NCI-H345 (cell line): Measurements from ENCODE around the gene IRS1.

ENCODE experiments used
- DNase-seq: peaks from one replicate; lab custom pipeline; 2025; lab: John Stamatoyannopoulos, UW

Gene IRS1

DNA sequence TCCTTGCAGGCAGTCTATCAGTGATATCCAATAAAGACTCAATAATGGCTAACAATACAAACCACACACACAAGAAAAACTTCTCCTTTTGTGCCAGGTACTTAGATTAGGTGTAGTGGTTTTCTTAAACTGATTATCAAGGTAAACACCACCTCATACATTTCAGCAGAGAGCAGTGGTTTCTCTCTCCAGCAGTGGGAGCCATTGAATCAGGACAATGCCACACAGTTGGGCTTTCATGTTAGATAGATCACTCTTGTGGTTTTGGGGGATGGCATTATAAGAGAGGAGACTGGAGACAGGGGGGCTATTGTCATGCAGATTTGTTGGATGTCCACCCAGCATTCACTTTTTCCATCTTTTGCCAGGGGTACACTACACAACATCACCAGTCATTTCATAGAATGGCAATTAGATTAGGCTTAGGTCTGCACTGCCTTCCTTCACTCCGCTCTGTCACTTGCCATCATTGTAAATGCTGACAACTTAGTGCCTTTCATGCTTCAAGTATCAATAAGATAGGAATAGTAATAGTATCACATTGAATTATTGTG, 13.6 kb upstream of the IRS1 start:
- peak; percentile 8 for DNase-seq

DNA sequence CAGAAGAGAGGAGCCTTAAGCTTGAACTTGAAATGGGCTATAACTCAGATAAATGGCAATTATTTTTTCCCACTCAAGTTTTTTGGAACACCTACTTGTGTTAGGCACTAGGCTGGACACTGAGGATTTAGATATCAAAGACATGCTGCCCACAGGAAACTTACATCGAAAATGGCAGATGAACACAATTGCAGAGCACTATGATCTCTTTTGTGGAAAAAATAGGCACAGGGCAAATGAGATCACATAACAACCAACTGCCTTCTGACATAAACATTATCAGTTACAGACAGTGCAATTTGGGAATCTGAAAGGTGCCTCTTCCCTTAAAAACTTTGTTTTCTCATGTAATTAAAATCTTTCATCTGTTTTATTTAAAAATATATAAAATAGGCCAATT, 3.8 kb upstream of the IRS1 start:
- DNase-seq: no peak

DNA sequence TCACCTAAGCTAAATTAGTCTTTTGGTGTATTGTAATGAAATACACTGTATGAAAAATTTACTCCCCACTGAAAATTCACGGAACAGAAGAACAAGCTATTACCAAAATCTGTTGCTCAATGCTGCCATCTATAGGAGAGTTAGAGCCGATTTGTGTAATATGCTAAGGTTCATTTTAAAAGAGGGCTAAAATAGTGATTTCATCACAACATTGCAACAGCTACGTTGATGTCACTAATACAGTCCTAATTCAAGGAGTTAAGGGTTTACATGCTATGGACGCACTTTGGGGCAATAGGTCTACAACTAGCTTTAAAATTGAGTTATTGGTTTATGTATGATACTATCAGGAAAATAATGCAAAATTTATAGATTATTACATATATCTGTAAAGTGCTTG, 3.0 kb upstream of the IRS1 start:
- peak; percentile 81 for DNase-seq

DNA sequence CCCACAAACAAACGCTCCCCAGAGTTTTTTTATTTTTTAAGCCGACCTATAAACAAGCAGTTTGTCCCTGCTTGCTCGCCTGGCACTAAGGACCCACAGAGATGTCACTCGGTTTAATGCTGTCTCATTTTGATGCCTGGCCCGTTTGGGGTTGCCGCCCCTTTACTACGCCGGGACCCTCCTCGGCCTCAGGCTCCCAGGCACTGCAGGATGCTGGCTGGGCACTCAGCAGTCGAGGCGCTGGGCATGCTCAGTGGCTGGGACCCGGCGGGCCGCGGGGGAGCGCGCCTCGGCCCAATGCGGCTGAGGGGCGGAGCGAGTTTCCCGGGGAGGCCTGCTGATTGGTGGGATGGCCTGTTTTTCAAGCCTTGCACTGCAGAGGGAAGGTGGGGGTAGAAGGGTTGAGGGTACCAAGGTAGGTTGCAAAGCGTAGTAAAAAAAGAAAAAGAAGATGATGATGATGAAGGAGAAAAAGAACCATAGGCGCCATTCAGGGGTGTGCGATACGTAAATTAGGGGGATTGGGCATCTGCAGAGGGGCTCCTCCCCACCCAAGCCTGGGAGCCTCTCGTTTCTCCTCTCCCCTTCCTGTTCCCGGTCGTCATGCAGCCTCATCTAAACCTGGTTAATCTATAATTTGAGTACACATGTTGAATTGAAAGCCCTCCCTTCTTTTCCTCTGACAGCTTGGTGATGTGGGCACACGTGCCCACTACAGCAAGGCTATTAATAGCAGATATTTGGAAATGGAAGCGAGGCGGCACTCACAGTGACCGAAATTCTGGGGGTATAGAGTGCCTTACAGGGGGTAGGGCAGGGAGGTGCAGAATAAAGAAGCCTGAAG, 1.5 kb upstream of the IRS1 start:
- DNase-seq: peak; percentile 95

DNA sequence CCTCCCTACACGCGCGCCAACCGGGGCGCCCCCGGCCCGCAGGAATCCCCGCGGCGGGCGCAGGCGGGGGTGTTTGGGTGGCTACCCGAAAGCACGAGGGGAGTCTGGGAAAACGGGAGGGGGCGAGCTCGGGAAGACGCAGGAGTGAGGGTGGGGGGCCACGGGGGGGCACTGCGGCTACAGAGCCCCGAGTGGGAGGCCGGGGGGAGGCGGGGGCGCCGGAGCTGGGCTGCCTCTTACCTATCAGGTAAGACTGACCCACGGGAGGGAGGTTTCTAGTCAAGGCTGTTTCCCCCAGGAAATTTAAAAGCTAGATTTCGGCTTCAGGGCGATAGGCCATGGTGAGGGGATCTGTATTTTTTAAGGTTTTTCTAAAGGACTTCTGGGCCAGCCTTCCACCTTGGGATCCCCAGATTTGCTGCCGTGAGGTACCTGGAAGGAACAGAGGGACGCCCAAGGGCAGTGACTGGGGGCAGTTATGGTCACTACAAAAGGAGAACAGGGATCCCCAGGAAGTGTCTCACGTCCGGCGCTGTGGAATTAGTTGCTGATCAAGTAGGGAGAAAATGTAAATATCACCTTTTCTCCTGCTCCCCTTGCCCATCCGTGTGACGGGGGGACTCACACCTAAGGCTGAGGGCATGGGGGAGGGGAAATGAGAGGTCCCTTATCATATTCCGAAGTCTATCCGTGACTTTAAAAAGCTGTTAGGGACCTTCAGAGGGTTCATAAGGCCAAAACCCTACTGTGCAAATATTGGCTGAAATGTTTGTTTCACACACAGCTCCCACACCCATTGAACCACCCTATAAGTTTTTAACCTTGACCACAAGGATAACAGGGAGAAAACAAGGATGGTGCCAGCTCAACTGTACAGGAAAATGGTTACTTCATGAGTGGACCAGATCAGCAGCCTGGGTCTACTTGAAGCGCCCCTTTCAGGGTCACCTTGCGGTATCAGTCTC, 638 bp upstream of the IRS1 start:
- DNase-seq: peak; percentile 46

DNA sequence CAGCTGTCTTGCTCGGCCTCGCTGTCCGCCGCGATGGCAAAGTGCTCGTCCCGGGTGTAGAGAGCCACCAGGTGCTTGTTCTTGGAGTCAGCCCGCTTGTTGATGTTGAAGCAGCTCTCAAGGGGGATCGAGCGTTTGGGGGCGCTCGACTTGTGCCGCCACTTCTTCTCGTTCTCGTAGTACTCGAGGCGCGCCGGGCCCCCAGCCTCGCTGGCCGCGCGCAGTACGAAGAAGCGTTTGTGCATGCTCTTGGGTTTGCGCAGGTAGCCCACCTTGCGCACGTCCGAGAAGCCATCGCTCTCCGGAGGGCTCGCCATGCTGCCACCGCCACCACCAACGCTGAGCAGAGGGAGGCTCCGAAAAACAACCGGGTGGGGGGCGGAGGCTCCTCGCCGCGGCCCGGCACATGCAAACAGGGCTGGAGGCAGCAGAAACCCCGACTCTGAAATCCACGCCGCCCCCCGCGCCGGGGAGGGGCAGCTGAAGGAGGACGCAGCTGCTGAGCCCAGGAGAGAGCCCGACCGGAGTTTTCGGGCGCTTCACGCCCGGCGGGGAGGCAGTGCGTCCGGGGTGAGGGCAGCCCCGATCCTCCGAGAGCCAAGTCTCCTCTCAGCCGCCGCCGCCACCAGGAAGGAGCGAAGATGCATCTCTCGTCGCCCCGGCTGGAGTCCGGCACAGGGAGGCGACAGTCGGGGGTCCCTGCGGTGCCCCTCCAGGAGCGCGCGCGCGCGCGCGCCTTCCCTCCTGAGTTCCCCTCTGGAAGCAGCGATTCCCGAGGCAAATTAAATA, 1.0 kb downstream of the IRS1 start:
- DNase-seq: no peak

DNA sequence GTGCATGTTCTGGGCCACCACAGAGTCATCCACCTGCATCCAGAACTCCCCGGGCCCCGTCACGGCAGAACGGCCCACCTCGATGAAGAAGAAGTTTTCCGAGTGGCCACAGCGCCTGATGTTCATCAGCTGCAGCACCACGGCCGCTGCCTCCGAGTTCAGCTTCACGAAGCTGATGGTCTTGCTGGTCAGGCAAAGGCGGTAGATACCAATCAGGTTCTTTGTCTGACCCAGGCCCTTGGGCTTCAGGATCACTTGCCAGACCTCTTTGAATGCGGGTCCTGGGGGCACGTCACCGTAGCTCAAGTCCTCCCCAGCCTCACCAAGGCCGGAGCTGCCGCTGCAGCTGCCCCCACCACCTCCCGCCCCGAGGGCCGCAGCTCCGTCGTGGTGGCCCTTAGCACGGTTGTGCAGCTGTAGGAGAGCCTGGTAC, 1.6 kb downstream of the IRS1 start:
- DNase-seq: no peak

DNA sequence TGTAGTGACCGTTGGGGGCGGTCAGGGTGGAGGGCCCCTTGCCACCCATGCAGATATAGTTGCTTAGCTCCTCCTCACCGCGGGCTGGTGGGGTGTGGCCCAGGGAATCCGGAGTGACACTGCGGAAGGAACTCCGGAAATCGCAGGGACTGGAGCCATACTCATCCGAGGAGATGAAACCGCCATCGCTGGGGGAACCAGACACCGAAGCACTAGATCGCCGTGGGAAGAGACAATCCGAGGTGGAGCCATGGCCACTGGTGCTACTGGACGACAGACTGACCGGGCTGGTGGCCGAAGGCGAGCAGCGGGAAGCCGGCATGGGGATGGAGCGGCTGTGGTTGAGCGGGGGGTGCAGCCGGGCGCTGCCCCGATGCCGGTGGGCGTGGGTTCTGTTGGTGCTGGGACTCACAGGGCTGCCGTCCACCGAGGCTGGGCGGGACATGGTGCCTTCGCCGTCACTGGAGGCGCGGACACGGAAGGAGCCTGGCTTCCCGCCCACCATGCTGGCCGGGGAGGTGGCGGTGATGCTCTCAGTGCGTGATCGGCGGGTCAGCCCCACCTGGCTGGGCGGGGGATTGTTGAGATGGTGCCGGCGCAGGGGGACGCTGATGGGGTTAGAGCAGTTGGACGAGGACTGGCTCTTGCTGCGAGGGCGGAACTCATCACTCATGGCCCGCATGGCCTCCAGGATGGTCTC, 2.2 kb downstream of the IRS1 start:
- DNase-seq: no peak

DNA sequence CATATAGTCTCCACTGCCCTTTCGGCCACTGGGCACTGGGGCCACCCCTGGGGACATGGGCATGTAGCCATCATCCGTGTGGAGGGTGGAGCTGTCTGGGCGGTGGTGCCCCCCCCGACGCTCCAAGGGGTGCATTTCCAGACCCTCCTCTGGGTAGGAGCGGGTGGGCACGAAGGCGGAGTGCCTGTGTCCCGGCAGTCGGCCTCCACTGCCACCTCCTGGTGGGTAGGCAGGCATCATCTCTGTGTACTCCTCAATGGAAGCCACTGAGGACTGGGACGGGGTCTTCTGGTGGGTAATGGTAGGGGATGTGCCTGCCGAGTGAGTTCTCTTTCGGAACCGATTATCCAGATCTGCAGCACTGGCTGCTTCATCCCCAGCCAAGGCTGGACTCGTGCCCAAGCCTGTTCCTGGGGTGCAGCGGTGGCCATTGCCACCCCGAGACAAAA, 2.8 kb downstream of the IRS1 start:
- DNase-seq: no peak

DNA sequence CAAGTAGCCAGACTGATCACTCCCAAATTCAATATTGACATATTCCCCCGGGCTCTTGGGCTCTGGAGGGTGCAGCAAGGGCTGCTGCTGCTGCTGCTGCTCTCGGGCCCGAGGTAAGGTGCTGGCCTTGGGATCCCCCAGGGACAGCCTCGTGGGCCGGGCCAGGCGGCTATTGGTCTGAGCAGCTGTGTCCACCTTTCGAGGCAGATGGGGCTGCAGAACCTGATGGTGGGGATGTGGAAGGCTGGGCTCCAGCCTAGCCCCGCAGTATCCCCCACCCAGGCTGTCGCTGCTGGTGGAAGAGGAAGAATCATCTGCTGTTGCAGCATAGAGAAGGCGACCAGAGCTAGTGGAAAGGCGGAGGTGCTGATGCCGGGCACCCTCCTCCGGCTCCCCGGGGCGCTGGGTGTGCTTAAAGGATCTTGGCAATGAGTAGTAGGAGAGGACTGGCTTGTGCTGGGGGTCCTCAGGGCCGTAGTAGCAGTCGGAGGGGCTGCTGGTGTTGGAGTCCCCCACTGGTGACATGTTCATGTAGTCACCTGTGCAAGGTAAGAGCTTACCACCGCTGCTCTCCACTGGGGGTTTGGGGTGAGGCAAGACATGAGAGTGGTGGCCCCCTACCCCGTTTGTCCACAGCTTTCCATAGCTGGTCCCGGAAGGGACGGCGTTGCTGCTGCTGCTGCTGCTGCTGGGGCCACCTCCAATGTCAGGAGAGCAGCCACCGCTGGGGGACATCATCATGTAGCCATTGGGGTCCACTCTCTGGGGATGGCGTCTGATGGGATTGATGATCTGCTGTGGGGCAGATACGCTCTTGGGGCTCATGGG, 3.4 kb downstream of the IRS1 start:
- DNase-seq: no peak

DNA sequence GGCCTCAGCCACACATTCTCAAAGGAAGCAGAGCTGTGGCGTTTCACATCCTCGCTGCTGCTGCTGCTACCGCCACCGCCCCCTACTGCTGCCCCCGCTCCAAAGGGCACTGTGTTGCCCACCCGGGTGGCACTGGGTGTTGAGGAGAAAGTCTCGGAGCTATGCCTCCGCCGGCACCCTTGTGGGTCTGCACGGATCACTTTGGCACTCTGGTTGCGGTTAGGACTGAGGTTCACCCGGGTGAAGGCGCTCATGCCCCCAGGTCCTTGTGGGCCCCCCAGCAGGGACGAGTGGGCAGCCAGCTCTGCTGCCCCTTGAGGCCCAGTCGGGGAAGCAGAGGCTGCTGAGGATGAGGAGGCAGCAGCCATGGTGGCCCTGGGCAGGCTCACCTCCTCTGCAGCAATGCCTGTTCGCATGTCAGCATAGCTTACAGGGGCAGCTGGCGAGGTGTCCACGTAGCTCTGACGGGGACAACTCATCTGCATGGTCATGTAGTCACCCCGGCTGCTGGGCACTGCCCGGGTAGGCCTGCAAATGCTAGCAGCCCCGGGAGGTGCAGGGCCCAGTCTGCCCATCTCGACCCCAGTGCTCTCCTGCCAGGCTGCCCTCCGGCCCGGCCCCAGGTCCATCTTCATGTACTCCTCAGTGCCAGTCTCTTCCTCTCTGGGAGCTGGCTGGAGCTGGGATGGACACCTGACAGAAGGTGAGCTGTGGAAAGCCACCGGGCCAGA, 4.2 kb downstream of the IRS1 start:
- no peak for DNase-seq

DNA sequence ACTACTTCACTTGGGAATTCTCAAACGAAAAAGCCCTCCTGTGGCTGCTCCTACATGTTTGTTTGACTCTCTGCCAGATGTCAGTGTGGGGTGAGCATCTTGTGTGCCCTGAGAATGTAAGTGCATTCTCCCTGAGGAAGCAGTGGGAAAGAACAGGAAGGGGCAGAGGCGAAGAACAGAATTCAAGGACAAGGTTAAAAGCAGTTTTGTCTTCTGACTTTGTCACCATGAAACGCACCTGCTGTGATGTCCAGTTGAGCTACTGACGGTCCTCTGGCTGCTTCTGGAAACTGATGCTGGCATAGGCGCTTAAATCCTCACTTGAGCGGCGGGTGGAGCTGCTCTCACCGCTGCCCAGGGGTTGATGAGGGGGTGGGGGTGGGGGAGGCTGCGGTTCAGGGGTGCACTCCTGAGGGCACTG, 4.9 kb downstream of the IRS1 start:
- DNase-seq: peak; percentile 25

DNA sequence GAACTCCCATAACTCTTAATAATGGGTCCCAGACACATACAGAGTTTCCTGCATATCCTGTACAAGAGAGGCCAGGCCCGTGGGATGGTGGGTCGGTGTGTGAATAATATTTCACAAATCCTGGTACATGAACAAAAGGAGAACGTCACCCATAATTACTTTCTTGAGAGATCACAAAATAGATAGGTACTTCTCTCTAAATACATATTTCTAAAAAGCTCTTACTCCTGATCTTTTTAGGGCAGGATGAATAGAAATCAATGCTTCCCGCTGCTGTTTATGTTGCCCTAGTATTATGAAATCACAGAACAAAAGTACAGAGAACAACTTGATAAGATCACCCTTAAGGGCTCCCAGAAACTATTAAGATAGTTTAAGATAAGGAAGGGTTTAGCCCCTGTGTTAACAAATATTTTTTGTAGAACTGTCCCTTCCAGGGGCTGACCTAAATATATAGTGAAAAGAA, 5.4 kb downstream of the IRS1 start:
- no peak for DNase-seq

DNA sequence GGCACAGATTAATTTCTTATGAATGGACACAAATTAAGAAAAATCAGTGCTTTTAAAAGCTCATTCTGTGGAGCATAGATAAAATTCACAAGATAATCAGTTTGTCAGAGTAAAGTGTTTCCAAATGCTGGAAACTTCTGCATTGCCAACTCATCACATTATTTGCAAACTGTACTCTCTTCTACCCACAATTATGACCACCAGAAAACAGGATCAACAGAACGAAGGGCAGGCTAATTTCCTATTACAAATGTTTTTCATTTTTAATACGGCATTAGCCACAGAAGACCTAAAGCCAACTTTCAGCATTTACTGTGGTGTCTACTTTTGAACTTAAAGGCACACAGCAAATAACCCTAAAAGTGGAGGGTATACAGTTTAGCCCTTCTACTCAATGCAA, 6.0 kb downstream of the IRS1 start:
- DNase-seq: no peak

DNA sequence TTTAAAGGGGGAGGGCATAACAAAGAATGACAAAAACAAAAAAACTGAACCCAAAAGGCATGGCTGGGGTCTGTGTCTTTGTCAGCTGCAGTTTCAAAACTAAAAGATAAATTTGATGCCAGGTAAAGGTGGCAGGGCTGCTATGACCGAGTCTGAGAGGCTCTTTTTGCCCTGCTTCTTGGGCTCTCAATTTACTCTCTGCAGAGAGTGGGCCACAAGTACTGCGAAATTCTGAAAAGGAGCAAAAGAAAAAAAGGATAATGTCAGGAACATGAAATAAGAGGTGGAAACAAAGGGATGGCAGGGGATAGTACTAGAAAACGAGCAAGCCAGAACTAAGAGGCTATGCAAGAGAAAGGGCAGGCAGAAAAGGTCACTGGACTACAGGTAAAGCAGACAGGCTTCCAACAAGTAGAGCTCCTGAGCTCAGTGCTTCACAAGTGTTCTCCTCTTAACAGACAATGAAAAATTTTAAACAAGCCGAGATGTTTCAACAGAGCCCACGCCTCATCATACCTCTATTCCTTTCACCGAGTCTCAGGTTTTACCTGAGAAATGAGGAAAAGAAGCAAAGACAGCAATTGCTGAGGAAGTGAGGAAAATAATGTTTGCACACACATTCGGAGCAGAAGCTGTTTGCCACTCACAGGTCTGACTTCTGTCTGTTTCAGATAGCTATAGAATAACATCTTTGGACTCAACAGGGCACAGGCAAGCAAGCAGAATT, 7.3 kb downstream of the IRS1 start:
- DNase-seq: no peak

DNA sequence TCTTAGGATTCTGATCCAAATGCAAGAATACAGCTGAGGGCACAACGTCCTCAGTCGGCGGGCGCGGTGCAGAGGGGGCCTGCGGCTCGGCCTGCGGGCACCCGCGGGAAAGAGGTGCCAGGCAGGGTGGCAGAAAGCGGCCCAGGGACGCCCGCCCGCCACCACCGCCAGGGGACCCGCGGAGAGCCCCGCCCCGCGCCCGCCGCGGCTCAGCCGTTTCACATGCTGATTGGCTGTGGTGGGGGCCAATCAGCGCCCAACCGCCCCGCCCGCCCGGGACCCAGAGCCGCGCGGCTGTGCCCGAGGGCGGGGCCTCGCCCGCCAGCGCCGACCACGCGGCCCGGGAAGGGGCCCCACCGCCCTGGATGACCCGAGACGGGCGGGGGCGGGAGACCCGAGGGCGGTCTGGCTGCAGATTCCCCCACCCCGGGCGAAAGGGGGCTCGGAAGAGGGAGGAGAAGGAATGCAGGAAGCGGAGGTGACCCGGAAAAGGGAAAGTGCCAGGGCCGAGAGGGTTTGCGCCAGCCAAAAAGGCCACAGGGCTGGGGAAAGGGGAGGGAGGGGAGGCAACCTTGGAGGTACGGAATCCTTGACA, 8.0 kb downstream of the IRS1 start:
- peak; percentile 92 for DNase-seq

DNA sequence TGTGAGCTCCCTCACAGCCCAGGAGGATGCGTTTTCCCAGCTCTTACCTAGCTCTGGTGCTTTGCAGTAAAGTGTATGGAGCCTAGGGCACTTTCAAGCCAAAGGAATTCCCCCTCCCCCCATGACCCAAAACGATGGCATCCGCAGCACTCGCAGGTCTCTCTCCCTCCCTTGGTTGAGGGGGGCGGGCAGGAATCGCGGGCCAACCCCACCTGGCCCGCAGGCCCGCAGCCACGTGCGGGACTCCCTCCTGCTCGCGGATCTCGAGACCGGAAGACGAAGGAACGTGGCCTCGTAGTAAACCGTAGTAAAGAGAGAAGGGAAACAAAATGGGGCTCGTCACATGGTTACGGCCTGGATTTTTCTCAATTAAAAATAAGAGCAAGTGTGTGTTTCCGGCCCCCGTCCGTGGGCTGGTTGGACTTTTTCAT, 8.5 kb downstream of the IRS1 start:
- DNase-seq: peak; percentile 62

DNA sequence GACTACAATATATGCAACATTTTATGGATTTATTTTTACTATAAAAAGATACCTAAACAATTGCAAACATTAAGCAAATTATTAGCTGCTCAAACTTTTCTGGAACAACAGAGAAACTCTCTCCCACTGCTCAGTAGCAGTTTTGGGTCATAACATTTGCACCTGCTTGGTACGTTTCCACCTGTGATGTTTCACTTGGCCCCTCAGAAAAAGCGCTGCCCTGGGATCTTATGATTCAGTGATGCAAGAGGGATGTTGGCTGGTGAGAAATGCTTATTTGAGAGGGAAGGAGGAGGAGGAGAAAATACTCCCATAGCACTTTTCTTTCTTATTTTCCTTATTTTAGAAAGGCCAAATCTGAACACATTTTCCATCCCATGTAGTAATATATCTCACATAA, 9.2 kb downstream of the IRS1 start:
- DNase-seq: no peak
